Spleen (tissue), 11 donors: ENCODE results near the gene CHMP1B. TPM values are rescaled to one million over a fixed set of nuclear protein-coding genes. Genes with fewer than 3 reads are reported as not detected.

ENCODE experiments used
- DNase-seq: peaks from one replicate; pipeline ENCODE4 v3.0.0-alpha.2; 2020
- H3K27ac ChIP-seq, 8 donors: fragments of 200-600 bp; sonication (generic) in 7 of 8; 1 replicate in 4 of 8; 2 replicates in 4 of 8; pipeline versions ENCODE4 v1.5.0 to v1.8.0; 2016 to 2021; ENCODE audit warnings: inconsistent platforms in 4 of 8, mild to moderate bottlenecking in 4 of 8, moderate library complexity in 1 of 8
- H3K27me3 ChIP-seq, 7 donors: fragments of 200-600 bp; sonication (generic) in 6 of 7; replicated peaks in 1 of 7; 1 replicate in 4 of 7; 2 replicates in 3 of 7; pipeline versions ENCODE4 v1.5.0 to v1.8.0; 2016 to 2021; ENCODE audit warnings: inconsistent platforms in 3 of 7, mild to moderate bottlenecking in 1 of 7
- H3K36me3 ChIP-seq, 6 donors: fragments of 200-600 bp; sonication (generic) in 5 of 6; 1 replicate in 4 of 6; 2 replicates in 2 of 6; pipeline versions ENCODE4 v1.5.0 to v1.8.0; 2016 to 2021; ENCODE audit warnings: inconsistent platforms in 2 of 6
- H3K4me1 ChIP-seq, 6 donors: fragments of 200-600 bp; sonication (generic) in 5 of 6; 1 replicate in 3 of 6; 2 replicates in 3 of 6; pipeline versions ENCODE4 v1.5.0 to v1.8.0; 2016 to 2021; ENCODE audit warnings: inconsistent platforms in 3 of 6
- H3K4me3 ChIP-seq, 8 donors: fragments of 200-600 bp; sonication (generic) in 7 of 8; 1 replicate in 4 of 8; 2 replicates in 4 of 8; pipeline versions ENCODE4 v1.5.0 to v1.8.0; 2016 to 2021; ENCODE audit warnings: inconsistent platforms in 4 of 8, mild to moderate bottlenecking in 4 of 8, moderate library complexity in 2 of 8
- H3K9me3 ChIP-seq, 8 donors: fragments of 200-600 bp; sonication (generic) in 7 of 8; 1 replicate in 4 of 8; 2 replicates in 4 of 8; pipeline versions ENCODE4 v1.5.0 to v1.8.0; 2016 to 2021; ENCODE audit warnings: inconsistent platforms in 4 of 8
- POLR2A ChIP-seq, 3 donors: fragments of 450-650 bp; IDR thresholded peaks; one replicate each; pipeline ENCODE4 v1.5.1; 2017; ENCODE audit warnings: antibody characterized with exemption in 3 of 3, mild to moderate bottlenecking in 1 of 3
- POLR2AphosphoS5 ChIP-seq, 3 donors: sonication (generic); formaldehyde crosslinking; IDR thresholded peaks; one replicate each; pipeline ENCODE4 v1.5.1; 2017; ENCODE audit warnings: antibody characterized with exemption in 3 of 3
- WGBS, 5 donors: extraction: QIAGEN DNeasy Blood & Tissue Kit in 3 of 5; methylation state at CpG; one replicate each; pipeline versions ENCODE4 v1.1.5 to v1.1.7; 2013 to 2018; 5-methylcytosine and 5-hydroxymethylcytosine counted together
- intact Hi-C: fragments of 100-400 bp; cut with DNase I; formaldehyde crosslinking; loops from one replicate; pipeline ENCODE4 v1.15.0; 2023; ENCODE audit warnings: low total_unique reads
- polyA plus RNA-seq, 3 donors: library from polyadenylated mRNA; stranded (reverse); fragments of 200-250 nt; gene quantifications; one replicate each; pipeline ENCODE4 v1.2.1, GENCODE V29; 2013
- total RNA-seq, 7 donors: library from RNA; depleted of rRNA in 3 of 7; stranded (reverse); fragments of >200 nt in 3 of 7; fragmentation: NEBNext Ultra II Directional in 4 of 7; extraction: Animal tissue kit (Norgen Biotek cat#: 25700) in 4 of 7; gene quantifications; one replicate each; pipeline versions ENCODE4 v1.1.0 to v1.2.1, GENCODE V29; 2016 to 2021
- TF ChIP-seq, protein P1 (sequence below), 11 experiments: fragments of 200-600 bp in 7 of 11; fragments of 450-650 bp in 4 of 11; sonication (generic) in 4 of 11; IDR thresholded peaks in 8 of 11; conservative IDR thresholded peaks in 3 of 11; 1 replicate in 7 of 11; 2 replicates in 4 of 11; pipeline versions ENCODE4 v1.4.0 to v1.8.0; 2016 to 2021; ENCODE audit warnings: antibody characterized with exemption in 11 of 11, inconsistent platforms in 4 of 11, mild to moderate bottlenecking in 1 of 11
- donor health status: healthy with polysubstance abuse.
- donor health status: DM: no; HTN: no; CAD: no; lungs with moderate emphysema.
- donor health status: DM: no; HTN: no; CAD: no.
- donor health status: Bipolar disorder and iron deficiency.
- donor health status: healthy.
- donor health status: DM: no; HTN: no; CAD: no.
- donor health status: DM: yes; HTN: yes; CAD: no.

Gene CHMP1B
- total and polyA plus RNA-seq, 10 donors, result 33.1 to 58.0 (median 38.7) TPM

- no peaks in the 10 kb centered on the region for H3K4me1 ChIP-seq
- peaks cover 0 to 9% (median 2%) of the 10 kb centered on the region in 8 donors for H3K9me3 ChIP-seq
- no peak for DNase-seq
- H3K27me3 ChIP-seq, result no peaks in the 10 kb centered on the region
- 65 to 87% (median 72%) methylated on average over 5 of the region's 5 CpGs for WGBS, 5 donors
- H3K36me3 ChIP-seq, result no peaks in the 10 kb centered on the region
- intact Hi-C loops, result no loop called here
- no peak overlapping the region for H3K4me3 ChIP-seq
- TF ChIP-seq, protein P1, sequence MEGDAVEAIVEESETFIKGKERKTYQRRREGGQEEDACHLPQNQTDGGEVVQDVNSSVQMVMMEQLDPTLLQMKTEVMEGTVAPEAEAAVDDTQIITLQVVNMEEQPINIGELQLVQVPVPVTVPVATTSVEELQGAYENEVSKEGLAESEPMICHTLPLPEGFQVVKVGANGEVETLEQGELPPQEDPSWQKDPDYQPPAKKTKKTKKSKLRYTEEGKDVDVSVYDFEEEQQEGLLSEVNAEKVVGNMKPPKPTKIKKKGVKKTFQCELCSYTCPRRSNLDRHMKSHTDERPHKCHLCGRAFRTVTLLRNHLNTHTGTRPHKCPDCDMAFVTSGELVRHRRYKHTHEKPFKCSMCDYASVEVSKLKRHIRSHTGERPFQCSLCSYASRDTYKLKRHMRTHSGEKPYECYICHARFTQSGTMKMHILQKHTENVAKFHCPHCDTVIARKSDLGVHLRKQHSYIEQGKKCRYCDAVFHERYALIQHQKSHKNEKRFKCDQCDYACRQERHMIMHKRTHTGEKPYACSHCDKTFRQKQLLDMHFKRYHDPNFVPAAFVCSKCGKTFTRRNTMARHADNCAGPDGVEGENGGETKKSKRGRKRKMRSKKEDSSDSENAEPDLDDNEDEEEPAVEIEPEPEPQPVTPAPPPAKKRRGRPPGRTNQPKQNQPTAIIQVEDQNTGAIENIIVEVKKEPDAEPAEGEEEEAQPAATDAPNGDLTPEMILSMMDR (IDR thresholded peaks at IDR 0.05 in 8 of 11, conservative IDR thresholded peaks at IDR 0.05 in 3 of 11), result no peak
- TF ChIP-seq POLR2A (IDR thresholded peaks at IDR 0.05) (no peak), POLR2AphosphoS5 (IDR thresholded peaks at IDR 0.05) (no peak)
- H3K27ac ChIP-seq, result no peak overlapping the region
Measured at GRCh38 chr18:11823545-11823944, 27.7 kb upstream of the CHMP1B start.

DNA sequence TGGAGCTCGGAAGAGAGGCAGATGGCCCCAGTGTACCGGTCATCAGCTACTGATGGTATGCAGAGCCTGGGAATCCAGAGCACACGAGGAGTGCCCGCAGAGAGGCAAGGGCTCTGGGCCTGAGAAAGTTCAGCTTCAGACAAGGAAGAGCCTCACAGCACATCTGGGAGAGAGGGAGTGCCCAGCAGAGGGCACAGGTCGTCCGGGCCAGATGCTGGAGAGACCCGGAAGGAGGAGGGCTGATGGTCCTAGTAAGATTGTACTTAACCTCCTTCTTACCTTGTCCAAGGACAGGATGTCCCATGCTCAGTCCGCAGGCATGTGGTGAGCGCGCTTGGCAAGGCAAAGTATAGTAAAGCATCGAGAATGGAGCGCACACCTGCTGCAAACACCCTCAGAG is 24.4 kb upstream of the CHMP1B start:
- WGBS, 5 donors, result 88 to 92% (median 90%) methylated on average over 12 of the region's 12 CpGs
- H3K4me1 ChIP-seq, result no peaks in the 10 kb centered on the region
- H3K27me3 ChIP-seq, result no peaks in the 10 kb centered on the region
- H3K36me3 ChIP-seq, result no peaks in the 10 kb centered on the region
- H3K9me3 ChIP-seq, result no peaks in the 10 kb centered on the region
- no peak overlapping the region for H3K27ac ChIP-seq
- no peak overlapping the region for H3K4me3 ChIP-seq
- no peak for DNase-seq
- intact Hi-C loops, result no loop called here
- no peak for TF ChIP-seq POLR2A (IDR thresholded peaks at IDR 0.05)
- no peak for TF ChIP-seq POLR2AphosphoS5 (IDR thresholded peaks at IDR 0.05)
- TF ChIP-seq, protein P1 (IDR thresholded peaks at IDR 0.05 in 8 of 11, conservative IDR thresholded peaks at IDR 0.05 in 3 of 11), result no peak

GRCh38 chr18:11828786-11829432 is 22.3 kb upstream of the CHMP1B start:
- Histone ChIP-seq H3K9me3 (no peaks in the 10 kb centered on the region), H3K36me3 (no peaks in the 10 kb centered on the region), H3K27ac (no peak overlapping the region), H3K27me3 (no peaks in the 10 kb centered on the region), H3K4me1 (no peaks in the 10 kb centered on the region), H3K4me3 (no peak overlapping the region)
- no peak for TF ChIP-seq POLR2A (IDR thresholded peaks at IDR 0.05)
- TF ChIP-seq POLR2AphosphoS5 (IDR thresholded peaks at IDR 0.05), result no peak
- TF ChIP-seq, protein P1 (IDR thresholded peaks at IDR 0.05 in 8 of 11, conservative IDR thresholded peaks at IDR 0.05 in 3 of 11), result no peak
- no peak for DNase-seq
- intact Hi-C loops, result no loop called here
- WGBS, 5 donors, result 70 to 81% (median 72%) methylated on average over 6 of the region's 6 CpGs

GRCh38 chr18:11830585-11830984 is 20.6 kb upstream of the CHMP1B start:
- no peaks in the 10 kb centered on the region for H3K9me3 ChIP-seq

More at GRCh38 chr18:11830585-11830984, 20.6 kb upstream of the CHMP1B start:
- intact Hi-C loops, result no loop called here
- DNase-seq, result no peak
- TF ChIP-seq, protein P1 (IDR thresholded peaks at IDR 0.05 in 8 of 11, conservative IDR thresholded peaks at IDR 0.05 in 3 of 11), result no peak
- TF ChIP-seq POLR2AphosphoS5 (IDR thresholded peaks at IDR 0.05) (no peak), POLR2A (IDR thresholded peaks at IDR 0.05) (no peak)
- no peaks in the 10 kb centered on the region for H3K4me1 ChIP-seq
- WGBS, 5 donors, result 87 to 96% (median 95%) methylated on average over 4 of the region's 4 CpGs
- no peaks in the 10 kb centered on the region for H3K27me3 ChIP-seq
- H3K36me3 ChIP-seq, result no peaks in the 10 kb centered on the region
- no peak overlapping the region for H3K4me3 ChIP-seq
- no peak overlapping the region for H3K27ac ChIP-seq
